ENCODE results near the gene LUZP4.

- no peak for TF ChIP-seq POLR2A (IDR thresholded peaks at IDR 0.05)
- TF ChIP-seq CTCF (IDR thresholded peaks at IDR 0.05), result no peak
Observed at GRCh38 chrX:115264009-115264408, 25.5 kb upstream of the LUZP4 start.

Data from adrenal gland (tissue), 5 donors.